Epithelial cell of proximal tubule (primary cell): ENCODE measurements around the gene ARL15. TPM values are rescaled to one million over a fixed set of nuclear protein-coding genes. Genes with fewer than 3 reads are reported as not detected.

ENCODE experiments used
- DNase-seq: peaks from one replicate; pipeline ENCODE4 v3.0.0-alpha.2; 2011; ENCODE audit warnings: low read depth
- H3K4me3 ChIP-seq: 2 replicates; pipeline ENCODE4 v1.5.1; 2011; ENCODE audit warnings: low read depth, mild to moderate bottlenecking, low read length
- CTCF ChIP-seq: conservative IDR thresholded peaks from 2 replicates; pipeline ENCODE4 v1.5.1; 2012; ENCODE audit warnings: low read depth, mild to moderate bottlenecking, low read length
- total RNA-seq: library from RNA; depleted of rRNA; stranded (reverse); fragments of >200 nt; gene quantifications from 2 replicates; pipeline ENCODE4 v1.2.3, GENCODE V29; 2015

The ARL15 gene
- total RNA-seq, 1 donor from 2014 or later = 1.9 TPM

GRCh38 chr5:54205453-54205852, 104.9 kb downstream of the ARL15 start:
- H3K4me3 ChIP-seq = no peak overlapping the region
- TF ChIP-seq CTCF = no peak
- no peak for DNase-seq

GRCh38 chr5:54197018-54197417, 113.4 kb downstream of the ARL15 start:
- no peak for TF ChIP-seq CTCF
- no peak for DNase-seq
- H3K4me3 ChIP-seq = no peak overlapping the region

GRCh38 chr5:54195701-54196100, 114.7 kb downstream of the ARL15 start:
- H3K4me3 ChIP-seq = no peak overlapping the region
- TF ChIP-seq CTCF = no peak
- DNase-seq = no peak

DNA sequence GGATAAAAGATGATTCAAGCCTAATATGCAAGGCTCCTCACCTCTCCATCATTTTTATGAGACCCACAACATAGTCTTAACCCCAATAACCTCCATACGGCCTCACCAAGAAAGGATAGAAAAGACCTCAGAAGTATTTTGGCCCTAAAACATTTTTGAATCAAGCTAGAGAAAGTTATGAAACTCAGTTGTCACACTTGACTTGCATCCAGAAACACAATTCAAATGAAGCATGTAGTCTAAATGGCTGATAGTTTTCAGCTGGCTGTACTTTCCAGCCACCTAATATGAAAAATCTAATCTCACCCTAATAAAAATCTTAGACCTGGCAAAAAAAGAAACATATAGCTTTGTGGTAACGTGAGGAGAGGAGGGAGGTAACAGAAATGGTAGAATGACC, 116.1 kb downstream of the ARL15 start:
- no peak overlapping the region for H3K4me3 ChIP-seq
- no peak for DNase-seq
- no peak for TF ChIP-seq CTCF

GRCh38 chr5:54187694-54188093, 122.7 kb downstream of the ARL15 start:
- TF ChIP-seq CTCF = no peak
- no peak for DNase-seq
- H3K4me3 ChIP-seq = no peak overlapping the region

- no peak for DNase-seq
- TF ChIP-seq CTCF = no peak
- no peak overlapping the region for H3K4me3 ChIP-seq
Observed at GRCh38 chr5:54186912-54187445, 123.4 kb downstream of the ARL15 start.

DNA sequence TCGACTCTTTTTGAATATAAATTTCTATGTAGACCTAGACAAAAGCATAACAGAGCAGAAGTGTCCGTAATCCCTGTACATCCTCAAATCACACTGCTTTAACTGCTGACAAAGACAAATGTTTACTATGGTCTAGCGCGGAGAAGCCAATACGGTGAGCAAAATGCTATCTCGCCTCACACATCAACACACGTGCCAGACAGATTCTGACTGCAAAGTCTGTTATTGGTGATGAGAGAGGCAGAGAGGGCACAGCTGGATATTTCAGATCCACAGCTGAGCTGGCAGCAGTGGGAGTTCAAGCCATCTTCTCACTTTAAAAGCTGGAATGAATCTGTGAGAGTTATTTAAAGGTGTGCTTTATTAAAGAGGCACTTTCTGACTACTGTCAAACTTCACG, 124.3 kb downstream of the ARL15 start:
- no peak for DNase-seq
- no peak overlapping the region for H3K4me3 ChIP-seq
- no peak for TF ChIP-seq CTCF
